IPS-18a (cell line): ENCODE results near the gene FRY.

Source experiments
- H3K27ac ChIP-seq: one replicate; pipeline ENCODE4 v1.5.1; 2013; ENCODE audit warnings: low read length
- H3K27me3 ChIP-seq: one replicate; pipeline ENCODE4 v1.6.1; 2013; ENCODE audit warnings: mild to moderate bottlenecking, low read length; ENCODE audit not compliant: control insufficient read depth, insufficient read depth
- H3K36me3 ChIP-seq: one replicate; pipeline ENCODE4 v1.6.1; 2013; ENCODE audit warnings: low read depth, low read length; ENCODE audit not compliant: control insufficient read depth
- H3K4me1 ChIP-seq: one replicate; pipeline ENCODE4 v1.6.1; 2013; ENCODE audit warnings: low read depth, low read length; ENCODE audit not compliant: control insufficient read depth
- H3K4me3 ChIP-seq: one replicate; pipeline ENCODE4 v1.5.1; 2013; ENCODE audit warnings: low read length
- H3K9ac ChIP-seq: one replicate; pipeline ENCODE4 v1.6.1; 2013; ENCODE audit warnings: mild to moderate bottlenecking, low read length, moderate library complexity
- H3K9me3 ChIP-seq: one replicate; pipeline ENCODE4 v1.6.1; 2013; ENCODE audit warnings: low read depth, low read length; ENCODE audit not compliant: control insufficient read depth

FRY gene

DNA sequence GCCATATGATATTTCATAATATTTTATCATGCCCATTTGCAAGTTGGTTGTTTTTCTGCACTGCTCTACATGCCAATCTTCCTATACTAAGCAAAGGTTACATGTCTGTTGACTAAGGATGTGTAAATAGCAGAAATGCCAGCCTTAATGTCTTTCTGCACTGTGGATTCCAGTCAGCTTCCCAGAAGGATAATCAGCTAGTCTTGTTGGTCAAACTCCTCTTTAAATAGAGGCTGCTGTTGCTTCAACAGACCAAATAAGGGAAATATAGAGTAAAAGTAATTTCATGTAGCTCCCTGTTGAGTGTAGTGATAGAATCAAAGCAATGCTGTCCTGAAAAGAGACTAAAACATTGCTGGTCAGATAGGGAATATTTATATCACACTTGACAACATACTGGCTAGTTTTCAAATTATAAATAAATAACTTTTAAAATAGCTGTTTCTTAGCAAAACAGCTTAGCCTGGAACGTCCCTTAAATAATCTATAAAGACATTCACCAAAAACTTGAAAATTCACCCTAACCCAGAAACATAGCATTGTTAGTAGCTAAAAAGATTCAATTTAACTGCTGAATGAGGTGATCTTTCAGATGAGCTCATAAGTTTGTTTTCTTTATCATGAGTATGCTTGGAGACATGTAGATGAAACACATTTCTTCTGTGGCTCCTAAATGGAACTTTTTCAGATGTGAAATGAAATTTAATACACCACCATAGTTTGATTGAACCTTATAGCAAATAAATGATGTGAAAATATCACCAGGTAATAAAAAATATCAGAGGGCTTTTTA, 56.6 kb downstream of the FRY start:
- H3K4me3 ChIP-seq: no peak overlapping the region
- H3K9me3 ChIP-seq: no peaks in the 10 kb centered on the region
- H3K27ac ChIP-seq: no peak overlapping the region
- H3K9ac ChIP-seq: no peak overlapping the region
- H3K36me3 ChIP-seq: no peaks in the 10 kb centered on the region
- no peaks in the 10 kb centered on the region for H3K4me1 ChIP-seq
- no peaks in the 10 kb centered on the region for H3K27me3 ChIP-seq

DNA sequence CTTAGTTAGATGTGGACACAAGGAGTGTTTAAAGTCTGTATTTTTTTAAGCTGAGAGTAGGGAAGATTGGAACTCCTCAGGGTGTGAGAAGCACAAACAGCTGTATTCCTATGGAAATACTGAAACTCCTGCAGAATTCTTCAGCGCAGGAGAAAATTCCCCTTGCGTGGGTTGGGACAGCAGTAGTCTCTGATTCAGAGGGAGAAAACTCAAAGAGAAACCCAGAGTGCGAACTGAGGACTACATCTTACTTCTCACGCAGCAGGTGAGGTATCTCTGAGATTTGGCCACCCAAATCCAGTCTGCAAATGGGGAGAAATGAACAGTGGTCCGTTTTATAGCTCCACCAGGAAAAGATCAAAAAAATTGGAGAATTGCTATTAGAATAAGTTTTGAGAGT, 60.9 kb downstream of the FRY start:
- Histone ChIP-seq H3K9me3 (no peaks in the 10 kb centered on the region), H3K4me1 (no peaks in the 10 kb centered on the region), H3K27ac (no peak overlapping the region), H3K9ac (no peak overlapping the region), H3K27me3 (no peaks in the 10 kb centered on the region), H3K36me3 (no peaks in the 10 kb centered on the region), H3K4me3 (no peak overlapping the region)

GRCh38 chr13:32093006-32093405, 61.4 kb downstream of the FRY start:
- no peak overlapping the region for H3K4me3 ChIP-seq
- H3K9me3 ChIP-seq: no peaks in the 10 kb centered on the region
- H3K27me3 ChIP-seq: no peaks in the 10 kb centered on the region
- H3K27ac ChIP-seq: no peak overlapping the region
- no peak overlapping the region for H3K9ac ChIP-seq
- H3K36me3 ChIP-seq: no peaks in the 10 kb centered on the region
- no peaks in the 10 kb centered on the region for H3K4me1 ChIP-seq

DNA sequence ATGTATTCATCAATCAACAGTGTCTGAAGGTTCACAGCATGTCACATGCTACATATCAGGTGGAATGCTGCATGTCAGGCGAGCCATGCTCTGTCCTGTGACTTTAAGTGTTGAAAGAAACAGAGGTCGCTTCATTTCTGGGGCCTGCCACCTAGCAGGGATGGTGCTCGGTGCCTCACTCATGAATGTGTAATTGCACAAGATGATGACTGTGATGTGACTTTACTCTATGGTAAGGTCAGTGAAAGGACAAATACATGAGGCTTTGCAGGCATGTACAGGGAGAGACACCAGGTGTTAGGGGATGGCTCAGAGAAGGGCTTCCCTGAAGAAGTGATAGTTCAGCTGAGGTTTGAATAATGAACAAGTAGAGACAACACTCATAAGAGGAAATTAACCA, 66.7 kb downstream of the FRY start:
- no peaks in the 10 kb centered on the region for H3K36me3 ChIP-seq
- no peaks in the 10 kb centered on the region for H3K4me1 ChIP-seq
- no peak overlapping the region for H3K4me3 ChIP-seq
- H3K9me3 ChIP-seq: no peaks in the 10 kb centered on the region
- H3K9ac ChIP-seq: no peak overlapping the region
- no peaks in the 10 kb centered on the region for H3K27me3 ChIP-seq
- no peak overlapping the region for H3K27ac ChIP-seq

DNA sequence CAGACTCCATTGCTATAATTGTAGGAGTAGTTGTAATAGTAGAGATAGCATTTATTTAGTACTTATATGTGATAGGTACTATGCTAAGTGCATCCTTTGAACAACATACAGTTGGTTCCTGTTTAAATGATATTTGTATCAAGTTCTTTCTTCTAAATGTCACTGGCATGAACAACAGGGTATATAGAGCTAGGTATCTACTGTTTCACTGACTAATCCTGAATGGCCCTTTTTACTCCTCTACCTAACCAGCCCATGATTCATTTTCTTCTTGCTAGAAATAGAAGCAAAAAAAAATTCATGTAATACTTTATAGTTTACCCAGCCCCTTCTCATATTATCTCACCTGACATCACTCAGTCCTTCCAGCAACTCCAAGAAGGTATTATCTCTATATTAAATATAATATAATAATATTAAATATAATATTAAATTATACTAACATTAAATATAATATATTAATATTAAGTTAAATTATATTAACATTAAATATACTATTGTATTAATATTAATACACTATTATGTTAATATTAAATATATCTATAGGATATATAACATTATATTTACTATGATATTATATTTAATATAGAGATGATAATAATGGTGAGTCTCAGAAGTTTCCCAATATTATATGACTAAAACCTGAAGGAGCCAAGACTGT, 74.2 kb downstream of the FRY start:
- no peak overlapping the region for H3K9ac ChIP-seq
- H3K4me3 ChIP-seq: no peak overlapping the region
- H3K4me1 ChIP-seq: no peaks in the 10 kb centered on the region
- no peaks in the 10 kb centered on the region for H3K9me3 ChIP-seq
- H3K36me3 ChIP-seq: no peaks in the 10 kb centered on the region
- H3K27ac ChIP-seq: no peak overlapping the region
- no peaks in the 10 kb centered on the region for H3K27me3 ChIP-seq

DNA sequence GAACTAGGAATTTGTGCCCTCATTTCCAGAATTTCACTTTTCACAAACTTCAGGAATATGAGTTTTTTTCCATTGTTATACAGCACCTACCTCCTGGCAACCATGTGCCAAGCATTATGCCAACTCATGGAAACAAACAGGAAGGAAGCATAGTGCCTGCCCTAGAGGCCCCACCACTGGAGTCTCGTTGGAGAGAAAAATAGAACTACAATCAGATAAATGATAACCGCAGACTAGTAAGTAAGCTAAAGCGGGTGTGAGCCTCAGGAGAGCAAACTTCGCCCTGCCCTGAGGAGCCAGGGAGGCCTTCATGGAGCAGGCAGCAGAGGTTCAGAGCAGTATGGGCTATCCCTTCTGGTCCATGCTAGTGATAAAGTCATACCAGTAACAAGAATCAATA, 75.9 kb downstream of the FRY start:
- Histone ChIP-seq H3K9ac (no peak overlapping the region), H3K27ac (no peak overlapping the region)

DNA sequence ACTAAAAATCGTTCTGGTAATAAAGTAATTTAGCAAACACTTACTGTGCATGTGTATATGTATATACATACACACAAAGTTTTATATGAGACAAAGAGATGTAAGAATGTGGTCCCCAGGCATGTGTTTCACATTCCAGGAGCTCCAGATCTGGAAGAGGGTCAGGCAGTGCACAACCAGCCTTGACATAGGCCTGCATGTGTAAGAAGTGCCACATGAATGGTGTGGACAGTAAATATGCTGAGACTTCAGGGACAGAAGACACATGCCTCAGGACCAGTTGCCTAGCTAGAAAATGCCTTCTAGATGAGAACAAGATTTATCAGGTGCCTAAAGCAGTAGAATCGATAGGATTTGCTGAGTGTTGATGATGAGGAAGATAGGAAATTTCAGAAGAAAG, 76.4 kb downstream of the FRY start:
- no peak overlapping the region for H3K9ac ChIP-seq

More for the DNA sequence above, 75.9 kb downstream of the FRY start:
- Histone ChIP-seq H3K9me3 (no peaks in the 10 kb centered on the region), H3K4me3 (no peak overlapping the region), H3K27me3 (no peaks in the 10 kb centered on the region), H3K4me1 (no peaks in the 10 kb centered on the region), H3K36me3 (no peaks in the 10 kb centered on the region)

DNA sequence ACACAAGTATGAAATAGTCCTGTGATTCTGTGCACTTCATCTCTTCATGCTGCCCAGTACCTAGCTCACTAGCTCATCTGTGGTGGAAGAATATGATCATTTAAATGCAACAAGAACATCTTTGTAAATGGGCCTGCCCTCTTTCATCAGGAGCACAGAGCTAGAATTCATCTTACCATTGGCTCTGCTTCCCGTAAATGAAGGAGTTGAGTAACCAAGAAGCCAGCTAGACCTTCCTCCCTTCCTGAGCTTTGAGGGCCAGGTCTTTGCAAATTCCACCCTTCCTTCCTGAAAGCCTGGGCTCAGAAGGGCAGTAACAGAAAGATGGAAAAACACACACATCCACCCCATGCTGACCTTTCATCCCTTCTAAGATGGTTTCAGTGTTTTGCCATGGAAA, 82.0 kb downstream of the FRY start:
- H3K4me1 ChIP-seq: no peaks in the 10 kb centered on the region
- H3K9me3 ChIP-seq: no peaks in the 10 kb centered on the region
- no peak overlapping the region for H3K4me3 ChIP-seq
- no peaks in the 10 kb centered on the region for H3K36me3 ChIP-seq
- no peak overlapping the region for H3K27ac ChIP-seq
- H3K9ac ChIP-seq: no peak overlapping the region
- no peaks in the 10 kb centered on the region for H3K27me3 ChIP-seq

More for the DNA sequence above, 76.4 kb downstream of the FRY start:
- Histone ChIP-seq H3K4me1 (no peaks in the 10 kb centered on the region), H3K4me3 (no peak overlapping the region), H3K27me3 (no peaks in the 10 kb centered on the region), H3K36me3 (no peaks in the 10 kb centered on the region), H3K27ac (no peak overlapping the region), H3K9me3 (no peaks in the 10 kb centered on the region)

GRCh38 chr13:32114284-32114950, 82.8 kb downstream of the FRY start:
- Histone ChIP-seq H3K9me3 (no peaks in the 10 kb centered on the region), H3K27ac (no peak overlapping the region), H3K4me3 (no peak overlapping the region)

DNA sequence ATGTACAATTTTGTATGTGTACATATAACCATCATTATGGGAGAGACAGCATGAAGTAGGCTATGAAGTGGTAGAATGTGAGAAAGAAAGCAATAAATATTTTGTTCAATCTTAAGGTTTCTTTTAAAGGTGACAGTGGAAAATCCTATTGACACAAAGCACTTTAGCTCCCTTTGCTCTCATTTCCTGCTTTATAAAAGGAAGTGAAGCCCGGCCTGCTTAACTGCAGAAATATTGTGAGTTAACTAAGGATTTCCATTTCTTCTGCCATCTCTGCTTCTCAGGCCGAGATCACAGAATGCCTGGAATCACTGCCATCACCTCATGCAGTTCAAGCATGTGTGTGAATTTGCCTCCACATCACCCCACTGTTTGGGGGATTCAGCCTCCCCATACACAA, 83.5 kb downstream of the FRY start:
- no peaks in the 10 kb centered on the region for H3K27me3 ChIP-seq
- no peaks in the 10 kb centered on the region for H3K9me3 ChIP-seq
- H3K9ac ChIP-seq: no peak overlapping the region

More at GRCh38 chr13:32114284-32114950, 82.8 kb downstream of the FRY start:
- Histone ChIP-seq H3K36me3 (no peaks in the 10 kb centered on the region), H3K9ac (no peak overlapping the region), H3K27me3 (no peaks in the 10 kb centered on the region), H3K4me1 (no peaks in the 10 kb centered on the region)

DNA sequence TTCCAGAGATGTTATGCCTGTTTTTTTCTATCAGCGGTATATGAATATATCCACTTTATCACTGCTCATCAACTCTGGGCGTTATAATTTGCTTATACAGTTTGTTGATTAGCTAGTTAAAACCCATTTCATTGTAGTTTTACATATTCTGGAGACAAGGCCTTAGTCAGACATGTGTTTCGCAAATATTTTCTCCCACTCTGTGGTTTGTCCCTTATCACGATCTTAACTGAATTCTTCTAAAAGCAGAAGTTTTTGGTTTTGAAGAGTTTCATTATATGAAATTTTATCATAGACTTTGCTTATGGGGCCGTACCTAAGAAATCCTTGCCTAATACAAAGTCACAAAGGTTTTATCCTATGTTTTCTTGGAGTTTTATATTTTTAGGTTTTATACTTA, 84.6 kb downstream of the FRY start:
- Histone ChIP-seq H3K9ac (no peak overlapping the region), H3K4me3 (no peak overlapping the region), H3K36me3 (no peaks in the 10 kb centered on the region), H3K4me1 (no peaks in the 10 kb centered on the region), H3K27ac (no peak overlapping the region), H3K27me3 (no peaks in the 10 kb centered on the region), H3K9me3 (no peaks in the 10 kb centered on the region)

More for the DNA sequence above, 83.5 kb downstream of the FRY start:
- no peak overlapping the region for H3K27ac ChIP-seq
- no peaks in the 10 kb centered on the region for H3K4me1 ChIP-seq
- no peak overlapping the region for H3K4me3 ChIP-seq
- no peaks in the 10 kb centered on the region for H3K36me3 ChIP-seq
